ENCODE measurements around the gene MRPL46. TPM values are rescaled to one million over a fixed set of nuclear protein-coding genes. Genes with fewer than 3 reads are reported as not detected.

MRPL46 gene
- total and polyA plus RNA-seq, 3 donors from 2014 or later, result 36.9 to 65.0 (median 38.4) TPM

DNA sequence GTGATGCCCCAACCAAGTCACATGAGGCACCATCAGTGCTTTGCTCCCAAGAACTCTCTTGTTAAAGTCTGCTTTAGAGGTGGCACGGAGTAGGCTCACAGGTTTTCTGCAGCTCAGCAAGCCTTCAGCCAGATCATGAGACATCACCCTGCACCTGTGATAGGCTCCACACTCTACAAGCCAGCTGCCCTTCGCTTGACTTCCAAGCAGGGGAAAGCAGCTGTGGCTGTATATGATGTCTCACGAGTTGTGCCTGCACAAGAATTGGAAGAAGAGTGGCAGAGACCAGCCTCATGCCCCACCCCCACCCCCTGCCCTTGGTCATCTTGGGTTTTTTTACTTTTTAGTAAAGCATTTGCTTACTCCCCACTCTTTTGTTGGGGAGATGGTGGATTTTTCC, 22.8 kb upstream of the MRPL46 start:
- DNase-seq, result no peak
- TF ChIP-seq, protein P1, sequence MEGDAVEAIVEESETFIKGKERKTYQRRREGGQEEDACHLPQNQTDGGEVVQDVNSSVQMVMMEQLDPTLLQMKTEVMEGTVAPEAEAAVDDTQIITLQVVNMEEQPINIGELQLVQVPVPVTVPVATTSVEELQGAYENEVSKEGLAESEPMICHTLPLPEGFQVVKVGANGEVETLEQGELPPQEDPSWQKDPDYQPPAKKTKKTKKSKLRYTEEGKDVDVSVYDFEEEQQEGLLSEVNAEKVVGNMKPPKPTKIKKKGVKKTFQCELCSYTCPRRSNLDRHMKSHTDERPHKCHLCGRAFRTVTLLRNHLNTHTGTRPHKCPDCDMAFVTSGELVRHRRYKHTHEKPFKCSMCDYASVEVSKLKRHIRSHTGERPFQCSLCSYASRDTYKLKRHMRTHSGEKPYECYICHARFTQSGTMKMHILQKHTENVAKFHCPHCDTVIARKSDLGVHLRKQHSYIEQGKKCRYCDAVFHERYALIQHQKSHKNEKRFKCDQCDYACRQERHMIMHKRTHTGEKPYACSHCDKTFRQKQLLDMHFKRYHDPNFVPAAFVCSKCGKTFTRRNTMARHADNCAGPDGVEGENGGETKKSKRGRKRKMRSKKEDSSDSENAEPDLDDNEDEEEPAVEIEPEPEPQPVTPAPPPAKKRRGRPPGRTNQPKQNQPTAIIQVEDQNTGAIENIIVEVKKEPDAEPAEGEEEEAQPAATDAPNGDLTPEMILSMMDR (IDR thresholded peaks at IDR 0.05), result no peak
- Histone ChIP-seq H3K27ac (no peak overlapping the region), H3K4me1 (no peaks in the 10 kb centered on the region), H3K36me3 (ENCODE audit: low read depth, missing control alignments) (no peaks in the 10 kb centered on the region), H3K27me3 (no peaks in the 10 kb centered on the region), H3K9me3 (no peaks in the 10 kb centered on the region), H3K4me3 (no peak overlapping the region)
- WGBS, 2 donors, result 90 to 95% methylated on average over 3 of the region's 3 CpGs
- intact Hi-C loops (cut with DNase I; ENCODE audit: low total_unique reads), result no loop called here

DNA sequence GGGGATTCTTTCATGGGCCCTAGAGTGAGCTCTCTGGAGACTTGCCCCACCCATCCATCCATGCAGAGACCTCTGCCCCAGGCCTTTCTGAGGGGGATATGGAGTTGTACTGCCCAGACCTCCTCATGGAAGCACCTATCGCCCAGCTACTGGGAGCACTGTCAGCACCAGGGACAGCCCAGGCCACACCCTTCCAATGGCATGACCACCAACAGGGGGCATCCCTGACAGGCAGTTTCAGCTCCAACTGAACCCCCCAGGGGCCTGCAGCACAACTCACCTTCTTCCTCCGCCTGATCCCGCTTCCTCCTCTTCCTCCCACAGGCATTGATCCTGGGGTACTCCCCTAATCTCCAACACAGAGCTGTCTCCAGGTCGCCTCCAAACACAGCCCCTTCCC, 22.1 kb upstream of the MRPL46 start:
- Histone ChIP-seq H3K4me3 (no peak overlapping the region), H3K9me3 (no peaks in the 10 kb centered on the region), H3K27ac (no peak overlapping the region), H3K27me3 (no peaks in the 10 kb centered on the region), H3K36me3 (ENCODE audit: low read depth, missing control alignments) (no peaks in the 10 kb centered on the region), H3K4me1 (no peaks in the 10 kb centered on the region)
- intact Hi-C loops (cut with DNase I; ENCODE audit: low total_unique reads), result no loop called here
- TF ChIP-seq, protein P1 (IDR thresholded peaks at IDR 0.05), result no peak
- TF ChIP-seq POLR2A (IDR thresholded peaks at IDR 0.05), result no peak
- 85 to 87% methylated on average over 4 of the region's 4 CpGs for WGBS, 2 donors
- no peak for DNase-seq

DNA sequence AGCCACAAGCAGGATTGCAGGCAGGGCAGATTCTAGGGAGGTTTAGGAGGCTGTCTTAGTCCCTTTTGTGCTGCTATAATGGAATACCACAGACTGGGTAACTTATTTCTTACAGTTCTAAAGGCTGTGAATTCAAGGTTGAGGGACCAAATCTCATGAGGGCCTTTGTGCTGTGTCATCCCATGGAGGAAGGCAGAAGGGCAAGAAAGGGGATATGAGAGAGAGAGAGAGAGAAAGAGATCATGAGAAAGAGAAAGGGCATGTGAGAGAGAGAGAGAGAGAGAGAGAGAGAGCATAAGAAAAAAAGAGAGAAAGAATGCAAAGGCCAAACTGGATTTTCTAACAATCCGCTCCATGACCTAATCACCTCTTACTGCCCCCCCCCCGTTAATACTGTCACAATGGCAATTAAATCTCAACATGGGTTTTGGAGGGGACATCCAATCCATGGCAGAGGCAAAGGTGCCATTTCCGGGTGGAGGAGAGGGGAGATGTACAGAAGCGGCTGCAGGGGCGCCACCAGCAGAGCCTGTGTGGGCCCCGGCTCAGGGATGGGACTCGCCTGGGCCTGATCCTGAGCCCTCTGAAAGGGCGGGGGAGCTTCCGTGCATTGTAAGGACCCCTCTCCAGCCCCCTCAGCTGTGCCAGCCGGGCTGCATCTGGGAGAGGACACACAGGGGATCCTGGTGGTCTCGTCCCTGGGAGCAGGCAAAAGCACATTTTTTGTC, 20.8 kb upstream of the MRPL46 start:
- intact Hi-C loops (cut with DNase I; ENCODE audit: low total_unique reads), result no loop called here
- no peak overlapping the region for H3K27ac ChIP-seq
- no peak overlapping the region for H3K4me3 ChIP-seq
- TF ChIP-seq, protein P1 (IDR thresholded peaks at IDR 0.05), result no peak
- TF ChIP-seq POLR2A (IDR thresholded peaks at IDR 0.05), result no peak
- H3K4me1 ChIP-seq, result no peaks in the 10 kb centered on the region
- 74 to 77% methylated on average over 11 of the region's 11 CpGs for WGBS, 2 donors
- no peaks in the 10 kb centered on the region for H3K9me3 ChIP-seq
- DNase-seq, result no peak
- H3K36me3 ChIP-seq (ENCODE audit: low read depth, missing control alignments), result no peaks in the 10 kb centered on the region
- H3K27me3 ChIP-seq, result no peaks in the 10 kb centered on the region

DNA sequence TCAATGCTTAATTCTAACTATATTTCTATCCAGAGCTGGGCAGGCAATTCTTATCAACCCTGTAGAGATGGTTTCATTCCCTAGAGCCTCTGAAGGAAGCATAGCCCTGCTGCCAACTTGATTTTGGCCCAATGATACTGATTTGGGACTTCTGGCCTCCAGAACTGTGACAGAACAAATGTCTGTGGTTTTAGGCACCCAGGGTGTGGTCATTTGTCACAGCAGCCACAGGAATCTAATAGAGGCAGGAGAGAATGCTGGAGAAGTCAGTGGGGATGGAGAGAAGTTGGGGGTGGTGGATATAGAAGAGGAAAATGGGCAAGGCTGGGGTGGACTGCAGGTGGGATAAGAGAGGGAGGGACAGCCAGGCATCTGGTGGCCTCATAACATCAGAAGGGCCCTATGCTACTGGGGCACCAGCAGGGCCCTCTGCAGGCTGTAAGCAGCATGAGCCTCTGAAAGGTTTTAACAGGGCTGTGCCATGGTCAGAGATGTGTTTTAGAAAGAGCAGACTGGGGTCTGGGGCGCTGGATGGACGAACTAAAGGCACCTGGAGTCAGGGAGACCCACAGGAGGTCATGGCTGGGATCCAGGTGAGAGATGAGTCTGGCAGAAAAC, 20.1 kb upstream of the MRPL46 start:
- no peak for DNase-seq
- H3K4me1 ChIP-seq, result no peaks in the 10 kb centered on the region
- no peaks in the 10 kb centered on the region for H3K9me3 ChIP-seq
- intact Hi-C loops (cut with DNase I; ENCODE audit: low total_unique reads), result no loop called here
- TF ChIP-seq POLR2A (IDR thresholded peaks at IDR 0.05), result no peak
- TF ChIP-seq, protein P1 (IDR thresholded peaks at IDR 0.05), result no peak
- no peaks in the 10 kb centered on the region for H3K27me3 ChIP-seq
- no peak overlapping the region for H3K4me3 ChIP-seq
- H3K27ac ChIP-seq, result no peak overlapping the region
- H3K36me3 ChIP-seq (ENCODE audit: low read depth, missing control alignments), result no peaks in the 10 kb centered on the region
- WGBS, 2 donors, result 76 to 87% methylated on average over 2 of the region's 2 CpGs

Measured in testis (tissue), 3 donors.